HG02588 (cell line): Measurements from ENCODE around the gene ARL8A.
"Not testable (repeated sequence)": the region's sequence is repeated elsewhere in the genome, so short reads cannot be mapped to it uniquely, and the experiment has no call there.

Experiments used
- ATAC-seq: cut with Tn5 transposase; IDR thresholded peaks from one replicate; pipeline ENCODE4 v1.9.1; 2021; ENCODE audit warnings: mild to moderate bottlenecking, moderate library complexity; ENCODE audit not compliant: unreplicated experiment

The ARL8A gene

DNA sequence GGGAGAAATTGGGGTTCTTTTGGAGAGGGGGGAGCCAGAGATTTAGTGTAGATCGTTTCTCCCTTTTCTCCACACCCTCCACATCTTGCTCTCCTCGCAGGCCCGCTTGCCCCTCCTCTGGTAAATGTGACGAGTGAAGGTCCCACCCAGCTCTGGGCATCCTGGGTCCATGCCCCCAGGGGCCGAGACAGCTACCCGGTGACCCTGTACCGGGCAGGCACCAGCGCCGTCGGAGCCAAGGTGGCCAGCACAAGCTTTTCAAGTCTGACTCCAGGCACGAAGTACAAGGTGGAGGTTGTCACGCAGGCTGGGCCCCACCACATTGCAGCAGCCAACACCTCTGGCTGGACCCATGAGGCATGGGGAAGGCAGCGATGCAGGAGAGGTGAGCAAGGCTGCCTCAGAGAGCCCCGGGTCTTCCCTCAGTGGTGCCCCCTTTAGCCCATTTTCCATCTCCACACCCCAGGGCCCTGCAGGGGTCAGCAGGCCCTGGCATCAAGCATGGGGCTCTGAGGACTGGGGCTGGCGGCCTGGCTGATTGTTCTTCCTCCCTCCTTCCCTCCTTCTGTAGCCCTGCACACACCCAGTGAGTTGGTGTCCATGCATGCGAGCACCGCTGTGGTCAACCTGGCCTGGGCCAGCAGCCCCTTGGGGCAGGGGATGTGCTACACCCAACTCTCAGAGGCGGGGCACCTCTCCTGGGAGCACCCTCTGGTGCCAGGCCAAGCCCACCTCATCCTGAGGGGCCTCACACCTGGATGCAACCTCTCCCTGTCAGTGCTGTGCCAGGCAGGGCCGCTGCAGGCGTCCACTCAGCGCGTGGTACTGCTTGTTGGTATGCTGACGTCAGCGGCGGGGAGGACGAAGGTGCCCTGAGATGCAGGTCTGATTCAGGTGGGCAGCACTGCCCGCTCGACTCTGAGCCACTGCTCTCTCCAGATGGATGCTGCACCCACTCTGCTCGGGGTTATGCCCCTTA lies 32.7 kb upstream of the ARL8A start:
- ATAC-seq, result no peak

GRCh38 chr1:202173993-202174392 lies 29.5 kb upstream of the ARL8A start:
- no peak for ATAC-seq

GRCh38 chr1:202172015-202172355 lies 27.4 kb upstream of the ARL8A start:
- no peak for ATAC-seq

DNA sequence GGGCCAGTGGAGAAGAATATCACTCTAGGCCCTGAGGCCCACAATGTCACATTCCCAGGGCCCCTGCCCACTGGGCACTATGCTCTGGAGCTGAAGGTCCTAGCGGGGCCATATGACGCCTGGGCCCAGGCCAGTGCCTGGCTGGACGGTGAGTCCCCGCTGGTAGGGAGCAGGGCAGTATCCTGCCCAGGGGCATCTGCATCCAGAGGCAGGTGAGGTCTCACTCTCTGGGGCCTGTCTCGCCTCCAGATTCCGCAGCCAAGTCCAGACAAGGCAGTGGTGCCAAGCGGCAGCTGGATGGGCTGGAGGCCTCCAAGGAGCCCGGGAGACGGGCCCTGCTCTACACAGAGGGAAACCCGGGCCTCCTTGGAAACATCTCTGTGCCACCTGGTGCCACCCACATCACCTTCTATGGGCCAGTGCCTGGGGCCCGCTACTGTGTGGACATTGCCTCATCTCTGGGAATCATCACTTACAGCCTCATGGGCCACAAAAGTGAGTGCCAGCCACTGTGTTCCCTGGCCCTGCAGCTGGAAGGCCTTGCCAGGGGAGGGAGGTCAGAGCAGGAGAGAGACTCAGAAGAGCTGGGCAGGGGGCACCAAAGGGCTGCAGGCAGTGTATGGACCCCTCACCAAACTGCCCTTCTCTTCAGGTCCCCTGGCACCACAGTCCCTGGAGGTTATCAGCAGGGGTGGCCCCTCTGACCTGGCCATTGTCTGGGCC lies 26.9 kb upstream of the ARL8A start:
- no peak for ATAC-seq

GRCh38 chr1:202170726-202171125 lies 26.2 kb upstream of the ARL8A start:
- ATAC-seq, result no peak

- no peak for ATAC-seq
Measured at GRCh38 chr1:202168861-202169260, 24.3 kb upstream of the ARL8A start.

GRCh38 chr1:202167708-202168415 lies 23.3 kb upstream of the ARL8A start:
- no peak for ATAC-seq

DNA sequence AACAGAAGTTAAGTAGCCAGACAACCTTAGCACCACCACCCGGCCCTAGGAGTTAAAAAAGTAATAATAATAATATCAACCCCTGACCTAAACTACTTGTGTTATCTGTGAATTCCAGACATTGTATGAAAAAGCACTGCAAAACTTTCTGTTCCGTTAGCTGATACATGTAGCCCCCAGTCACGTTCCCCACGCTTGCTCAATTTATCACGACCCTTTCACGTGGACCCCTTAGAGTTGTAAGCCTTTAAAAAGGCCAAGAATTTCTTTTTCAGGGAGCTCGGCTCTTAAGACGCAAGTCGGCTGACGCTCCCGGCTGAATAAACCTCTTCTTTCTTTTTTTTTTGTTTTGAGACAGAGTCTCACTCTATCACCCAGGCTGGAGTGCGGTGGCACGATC lies 22.5 kb upstream of the ARL8A start:
- not testable (repeated sequence) for ATAC-seq

GRCh38 chr1:202165942-202166843 lies 21.7 kb upstream of the ARL8A start:
- no peak for ATAC-seq

GRCh38 chr1:202165267-202165941 lies 20.9 kb upstream of the ARL8A start:
- no peak for ATAC-seq

GRCh38 chr1:202164271-202165037 lies 19.9 kb upstream of the ARL8A start:
- peak; percentile 63 for ATAC-seq

- ATAC-seq, result no peak
Measured at GRCh38 chr1:202163281-202164270, 19.0 kb upstream of the ARL8A start.

DNA sequence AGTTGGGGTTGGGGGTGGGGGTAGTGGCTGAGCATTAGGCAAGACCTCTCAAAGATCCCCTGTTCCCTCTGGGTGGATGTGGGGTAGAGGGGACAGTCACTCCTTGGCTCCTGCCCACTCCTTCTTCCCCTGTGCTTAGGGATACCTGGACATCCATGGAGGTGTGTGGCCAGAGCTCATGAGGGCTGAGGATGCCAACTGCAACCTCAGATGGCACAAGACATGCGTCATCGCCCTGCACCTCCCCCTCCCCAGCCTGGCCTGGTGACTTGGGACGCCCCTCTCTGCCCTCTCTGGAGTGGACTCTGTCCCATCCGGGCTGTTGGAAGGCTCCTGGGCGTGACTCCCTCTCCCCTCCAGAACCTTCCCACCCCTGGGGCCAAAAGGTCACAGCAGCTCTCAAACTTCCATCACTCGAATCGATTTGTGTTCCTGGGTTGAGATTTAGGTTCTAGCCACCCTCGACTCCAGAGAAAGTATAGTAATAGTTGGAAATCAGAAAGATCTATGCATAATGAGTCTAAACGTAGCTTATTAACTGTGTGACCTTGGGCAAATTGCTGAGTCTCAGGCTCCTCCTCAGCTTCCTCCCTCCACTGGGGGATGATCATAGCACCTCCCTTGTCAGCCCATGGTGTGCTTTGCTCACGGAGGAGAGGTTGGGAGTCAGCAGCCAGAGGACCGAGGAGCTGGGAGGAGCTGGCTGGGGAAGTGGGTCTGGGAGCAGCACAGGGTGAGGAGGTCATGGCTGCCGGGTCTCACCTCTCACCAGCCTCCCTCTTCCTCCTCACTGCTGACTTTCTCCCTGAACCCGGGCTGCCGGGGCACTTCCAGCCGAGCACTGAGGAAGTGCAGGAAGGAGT lies 18.1 kb upstream of the ARL8A start:
- ATAC-seq, result no peak

DNA sequence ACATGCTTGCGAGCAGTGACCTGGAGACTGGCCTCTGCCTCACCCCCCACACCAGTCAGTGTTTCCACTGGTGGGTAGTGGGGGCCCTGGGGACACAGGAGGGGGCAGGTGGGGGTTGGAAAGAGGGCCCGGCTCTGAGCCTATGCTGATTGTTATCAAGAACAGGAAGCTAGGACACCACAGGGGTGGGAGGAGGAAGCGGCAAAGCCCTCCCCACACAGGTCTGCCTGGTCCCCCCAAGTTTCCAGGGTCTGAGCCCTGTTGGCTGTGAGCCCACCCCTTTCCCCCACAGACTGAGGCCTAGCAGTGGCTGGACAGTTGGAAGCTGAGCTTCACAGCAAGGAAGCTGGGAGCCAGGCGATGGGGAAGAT lies 17.5 kb upstream of the ARL8A start:
- no peak for ATAC-seq

GRCh38 chr1:202161151-202162046 lies 16.9 kb upstream of the ARL8A start:
- ATAC-seq, result no peak

DNA sequence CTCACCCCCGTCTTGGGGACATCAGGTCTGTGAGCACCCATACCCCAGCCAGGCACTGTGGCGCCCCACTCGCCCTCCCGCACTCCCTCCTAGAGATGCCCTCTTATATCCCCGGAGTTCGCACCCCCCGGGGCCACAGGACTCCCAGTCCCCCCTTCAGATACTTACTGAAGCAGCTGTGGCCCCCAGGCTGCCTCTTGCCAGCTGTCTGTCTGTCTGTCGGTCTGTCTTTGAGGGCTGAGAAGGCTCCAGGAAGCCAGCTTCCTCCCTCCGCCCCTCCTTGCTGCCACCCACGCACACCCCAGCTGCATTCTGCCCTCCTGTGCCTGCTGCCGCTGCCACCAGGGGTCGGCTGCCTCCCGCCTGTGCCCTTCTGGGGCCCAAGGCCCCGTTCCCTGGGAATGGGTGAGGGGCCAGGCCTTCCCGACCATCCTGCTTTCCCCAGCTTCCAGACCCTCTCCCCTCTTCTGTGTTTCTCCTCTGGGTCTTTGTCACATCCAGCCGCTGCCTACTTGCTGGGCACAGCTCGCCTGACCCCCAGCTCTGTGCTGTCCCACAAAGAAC lies 15.9 kb upstream of the ARL8A start, which contains the start of gene PTPN7:
TSS of gene PTPN7 (minus strand) at position 226 of the 564 bp plus-strand sequence. CDS start 1,200 bp downstream, outside the sequence.
- peak; percentile 52 for ATAC-seq
